GM12891 (cell line): ENCODE data around the gene TBC1D2.

Experiments
- POLR2A ChIP-seq: IDR thresholded peaks from 2 replicates; pipeline ENCODE4 v1.6.1; 2011; ENCODE audit warnings: low read depth, low read length, control low read depth
- POLR2AphosphoS5 ChIP-seq: IDR thresholded peaks from 2 replicates; pipeline ENCODE4 v1.6.1; 2011; ENCODE audit warnings: low read depth, low read length, control low read depth
- SPI1 ChIP-seq: IDR thresholded peaks from 2 replicates; pipeline ENCODE4 v1.6.1; 2011; ENCODE audit warnings: low read depth, low read length, control low read depth
- TAF1 ChIP-seq: IDR thresholded peaks from 2 replicates; pipeline ENCODE4 v1.6.1; 2011; ENCODE audit warnings: low read depth, low read length, control low read depth

DNA sequence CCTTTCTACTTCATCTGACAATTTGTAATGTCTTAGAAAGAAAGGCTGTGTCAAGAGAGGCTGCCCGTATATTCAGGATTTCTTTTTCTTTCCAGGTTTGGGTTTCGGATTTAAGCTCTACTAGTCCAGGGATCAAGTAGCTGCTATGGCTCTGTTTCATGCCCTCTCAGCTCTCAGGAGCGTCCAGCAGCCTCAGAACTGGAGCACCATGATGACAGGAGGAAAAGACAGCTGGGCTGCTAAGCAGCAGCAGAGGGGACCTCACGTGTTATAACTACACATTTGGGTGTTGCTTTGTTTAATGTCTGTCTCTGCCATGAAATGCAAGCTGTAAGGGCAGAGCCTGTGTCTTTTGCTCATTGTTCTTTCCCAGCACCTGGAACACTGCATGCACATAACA lies 28.5 kb downstream of the TBC1D2 start:
- TF ChIP-seq POLR2A (no peak), POLR2AphosphoS5 (no peak), SPI1 (no peak), TAF1 (no peak)
